ENCODE results near the gene ECI1.

The ECI1 gene

DNA sequence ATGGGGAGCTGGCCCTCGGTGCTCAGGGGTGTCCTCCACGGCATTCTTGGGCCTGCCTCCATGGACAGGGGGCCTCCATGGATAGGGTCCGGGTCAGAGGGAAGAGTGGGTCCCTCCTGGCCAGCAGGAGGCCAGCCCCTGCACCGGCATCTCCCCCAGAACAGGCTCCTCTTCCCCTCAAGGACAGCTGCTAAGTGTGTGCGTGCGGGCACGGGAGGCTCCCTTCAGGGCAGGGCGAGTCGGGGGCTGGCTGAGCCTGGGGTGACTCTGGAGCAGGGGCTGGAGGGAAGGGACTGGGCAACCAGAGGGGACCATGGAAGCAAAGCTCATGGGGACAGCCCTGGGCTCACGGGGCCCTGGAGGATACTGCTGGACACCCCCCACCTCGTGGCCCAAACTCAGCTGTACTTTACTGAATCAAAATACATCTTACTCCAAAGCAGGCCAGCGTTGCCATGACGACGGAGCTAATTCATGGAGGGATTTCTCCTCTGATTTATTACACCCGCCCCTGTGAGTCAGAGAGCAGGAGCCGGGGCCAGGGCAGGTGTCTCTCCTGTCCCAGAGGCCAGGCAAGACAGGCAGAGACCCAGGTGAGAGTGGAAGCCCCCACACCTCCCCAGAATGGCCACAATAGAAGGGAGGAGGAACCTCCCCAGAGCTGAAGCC lies 57.1 kb downstream of the ECI1 start:
- no peak for DNase-seq

DNA sequence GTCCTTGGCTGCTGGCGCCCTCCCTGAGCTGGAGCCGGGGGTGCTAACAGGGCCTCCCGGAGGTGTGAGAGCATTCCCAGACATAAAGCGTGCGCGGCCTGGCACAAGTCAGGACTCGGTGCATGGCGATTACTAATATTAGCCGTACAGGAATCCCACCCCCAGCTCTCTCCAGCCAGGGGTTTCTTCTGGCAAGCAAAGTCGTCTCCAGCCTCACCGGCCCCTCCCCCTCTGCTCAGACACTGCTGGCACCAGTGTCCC lies 60.0 kb downstream of the ECI1 start:
- no peak for DNase-seq

DNA sequence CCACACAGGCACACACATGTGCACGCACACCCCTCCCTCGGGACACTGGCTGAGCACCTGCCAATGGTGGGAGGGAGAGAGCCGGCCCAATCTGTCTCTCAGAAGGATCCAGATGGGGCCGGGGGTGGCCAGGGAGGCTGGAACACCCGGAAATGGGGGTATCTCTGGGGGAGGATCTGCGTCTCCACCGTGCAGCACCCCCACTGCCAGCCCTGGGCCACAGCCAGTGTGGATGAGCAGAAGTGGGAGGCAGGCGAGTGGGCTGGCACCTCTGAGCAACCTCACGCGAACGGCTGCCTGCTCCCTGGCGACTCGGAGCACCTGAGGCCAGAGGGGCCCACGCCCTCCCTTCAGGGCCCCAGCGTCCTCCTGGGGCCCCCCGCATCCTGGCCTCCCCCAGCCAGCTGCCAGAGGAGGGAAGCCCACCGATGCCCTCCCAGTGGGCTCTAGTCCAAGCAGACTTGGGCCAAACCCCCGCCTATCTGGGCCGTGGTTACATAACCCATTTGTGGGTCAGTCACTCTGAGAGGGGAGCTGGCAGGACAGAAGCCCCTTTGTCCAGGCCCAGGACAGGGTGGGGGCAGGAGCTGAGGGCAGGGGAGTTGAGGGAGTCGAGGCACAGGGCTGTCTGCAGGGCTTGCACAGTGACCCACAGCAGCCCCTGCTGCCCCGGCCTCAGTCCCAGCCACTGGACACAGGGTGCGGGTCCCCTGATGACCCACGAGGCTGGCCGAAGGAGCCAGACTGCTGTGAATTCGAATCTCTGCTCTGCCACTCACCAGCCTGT lies 60.5 kb downstream of the ECI1 start:
- no peak for DNase-seq

DNA sequence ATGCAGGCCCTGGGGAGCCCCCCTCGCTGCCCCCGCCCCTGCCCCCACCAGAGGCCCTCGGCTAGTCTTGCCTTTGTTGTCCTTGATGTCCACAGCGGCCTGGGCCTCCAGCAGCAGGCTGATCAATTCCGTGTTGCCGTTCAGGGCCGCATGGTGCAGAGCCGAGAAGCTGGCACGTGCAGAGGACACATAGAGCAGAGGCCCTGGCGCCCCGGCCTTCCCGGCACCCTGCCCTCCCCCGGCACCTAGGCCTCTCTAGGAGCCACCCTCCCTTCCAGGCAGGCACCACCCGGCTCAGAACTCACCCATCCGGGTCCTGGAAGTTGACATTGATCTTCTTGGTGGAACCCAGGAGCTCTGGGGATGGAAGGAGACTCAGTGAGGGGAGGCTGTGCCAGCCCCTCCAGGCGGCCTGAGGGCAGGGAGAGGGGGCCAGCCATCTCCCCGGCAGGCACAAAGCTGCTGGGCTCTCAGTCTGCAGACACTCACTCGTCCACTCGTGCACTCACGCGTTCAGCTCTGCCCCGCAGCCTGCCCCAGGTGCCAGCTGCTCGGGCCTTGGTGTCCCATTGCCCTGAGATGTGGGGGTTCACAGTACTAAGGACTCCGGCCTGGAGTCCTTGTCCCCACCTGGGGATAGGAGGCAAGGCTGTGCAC lies 61.3 kb downstream of the ECI1 start:
- no peak for DNase-seq
